EL (cell line): Measurements from ENCODE around the gene GP1BA.

ENCODE experiments used
- DNase-seq: peaks from one replicate; pipeline ENCODE4 v3.0.0-alpha.2; 2016

The GP1BA gene

GRCh38 chr17:4978726-4979125 is 46.6 kb downstream of the GP1BA start:
- no peak for DNase-seq

GRCh38 chr17:4980644-4981216 is 48.7 kb downstream of the GP1BA start:
- peak; percentile 51 for DNase-seq

GRCh38 chr17:4982305-4982704 is 50.2 kb downstream of the GP1BA start:
- DNase-seq = no peak
